ENCODE data around the gene EML6. TPM values are rescaled to one million over a fixed set of nuclear protein-coding genes. Genes with fewer than 3 reads are reported as not detected.
A peak's percentile ranks its signal among the peaks of the same experiment; 100 is the strongest.
"Not testable (repeated sequence)": the region's sequence is repeated elsewhere in the genome, so short reads cannot be mapped to it uniquely, and the experiment has no call there.

EML6 gene
- polyA plus RNA-seq, 1 of the 3 experiments (the other 2 are of a cell fraction) = 1.1 TPM

DNA sequence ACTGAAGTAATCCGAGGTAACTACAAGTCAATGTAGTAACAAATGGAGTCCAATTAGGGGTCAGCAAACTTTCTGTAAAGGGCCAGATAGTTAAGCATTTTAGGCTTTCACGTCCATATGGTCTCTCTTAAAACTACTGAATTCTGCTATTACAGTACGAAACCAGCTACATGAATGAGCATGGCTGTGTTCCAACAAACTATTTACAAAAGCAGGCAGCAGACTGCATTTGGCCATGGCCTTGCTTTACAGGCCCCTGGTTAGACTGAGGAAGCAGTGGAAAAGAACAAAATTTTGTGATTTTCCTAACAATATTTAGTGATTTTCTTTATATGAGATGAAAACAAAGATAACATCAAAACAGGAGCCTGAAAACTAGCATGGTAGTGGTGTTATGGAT, 262.8 kb downstream of the EML6 start:
- Histone ChIP-seq H3K79me2 (ENCODE audit: insufficient read depth) (peaks cover 100% of the 10 kb centered on the region), H3K9ac (no peak overlapping the region), H3K4me1 (ENCODE audit: control insufficient read depth in 1 of 2, insufficient read depth in 2 of 2, low read depth in 1 of 2, low read length in 1 of 2) (peaks cover 2 to 28% of the 10 kb centered on the region in 2 experiments; a peak in 3 of 4 replicates), H4K20me1 (ENCODE audit: insufficient read depth) (peaks cover 100% of the 10 kb centered on the region), H3K9me3 (no peaks in the 10 kb centered on the region), H3K27ac (ENCODE audit: low read depth in 2 of 2, low read length in 1 of 2) (peak overlapping the region in 1 of 2 experiments; percentile 6; a peak in 1 of 4 replicates), H3K27me3 (ENCODE audit: insufficient read depth) (no peaks in the 10 kb centered on the region), H3K9me2 (no peaks in the 10 kb centered on the region), H2AFZ (ENCODE audit: low read depth) (no peak overlapping the region), H3F3A (replicated peaks; ENCODE audit: insufficient read depth) (peaks cover 52% of the 10 kb centered on the region), H3K36me3 (replicated peaks in 1 of 2; ENCODE audit: control insufficient read depth in 1 of 2, insufficient read depth in 2 of 2, low read length in 1 of 2) (peaks cover 51 to 53% of the 10 kb centered on the region in 2 experiments), H3K4me3 (ENCODE audit: low read depth in 2 of 2, low read length in 1 of 2) (no peak overlapping the region), H3K4me2 (no peak overlapping the region)
- 83% methylated on average over 3 of the region's 3 CpGs for WGBS (ENCODE audit: low lambda C conversion rate)
- ChIA-PET CTCF (interaction anchor here (0.7 to 1.2 kb wide), 2 partner anchors 110 to 120 kb away, joined by 3 read pairs; no protein-coding TSS in a partner anchor), POLR2A (no interaction called here)
- TF ChIP-seq NFIC (IDR thresholded peaks at IDR 0.05; ENCODE audit: borderline replicate concordance) (0 out of 2 replicates have a peak, but pooled peaks have one; percentile 12), GABPA (IDR thresholded peaks at IDR 0.05; ENCODE audit: low read depth) (no peak)
- TF ChIP-seq, protein P1, sequence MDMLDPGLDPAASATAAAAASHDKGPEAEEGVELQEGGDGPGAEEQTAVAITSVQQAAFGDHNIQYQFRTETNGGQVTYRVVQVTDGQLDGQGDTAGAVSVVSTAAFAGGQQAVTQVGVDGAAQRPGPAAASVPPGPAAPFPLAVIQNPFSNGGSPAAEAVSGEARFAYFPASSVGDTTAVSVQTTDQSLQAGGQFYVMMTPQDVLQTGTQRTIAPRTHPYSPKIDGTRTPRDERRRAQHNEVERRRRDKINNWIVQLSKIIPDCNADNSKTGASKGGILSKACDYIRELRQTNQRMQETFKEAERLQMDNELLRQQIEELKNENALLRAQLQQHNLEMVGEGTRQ (IDR thresholded peaks at IDR 0.05; ENCODE audit: borderline replicate concordance, low read depth, low read length) = no peak
- DNase-seq = no peak

DNA sequence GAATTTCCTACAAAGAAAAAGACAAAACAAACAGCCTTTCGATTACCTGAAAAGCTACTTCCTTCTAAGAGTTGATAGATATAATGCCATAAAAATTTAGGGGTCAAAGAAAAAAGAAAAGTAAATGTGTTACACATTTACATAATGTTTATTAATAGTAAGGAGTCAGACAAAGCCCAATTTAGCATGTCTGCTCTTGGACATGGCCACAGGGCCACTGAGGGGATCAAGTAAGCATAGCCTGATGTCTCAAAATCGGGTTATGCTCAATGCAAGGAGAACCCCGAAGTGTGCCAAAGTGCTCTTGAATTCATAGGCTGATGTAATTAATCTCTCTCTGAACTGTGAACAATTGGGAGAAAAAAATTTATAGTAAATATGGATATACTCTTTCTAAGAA, 265.1 kb downstream of the EML6 start:
- Histone ChIP-seq H2AFZ (ENCODE audit: low read depth) (no peak overlapping the region), H3K36me3 (replicated peaks in 1 of 2; ENCODE audit: control insufficient read depth in 1 of 2, insufficient read depth in 2 of 2, low read length in 1 of 2) (peaks cover 37 to 40% of the 10 kb centered on the region in 2 experiments), H3K79me2 (ENCODE audit: insufficient read depth) (peaks cover 100% of the 10 kb centered on the region), H3K27me3 (ENCODE audit: insufficient read depth) (no peaks in the 10 kb centered on the region), H3K4me2 (no peak overlapping the region), H3K4me1 (ENCODE audit: control insufficient read depth in 1 of 2, insufficient read depth in 2 of 2, low read depth in 1 of 2, low read length in 1 of 2) (peaks cover 2 to 31% of the 10 kb centered on the region in 2 experiments; a peak in 3 of 4 replicates), H3K9ac (no peak overlapping the region), H3K9me2 (no peaks in the 10 kb centered on the region), H3K4me3 (ENCODE audit: low read depth in 2 of 2, low read length in 1 of 2) (no peak overlapping the region), H3K9me3 (no peaks in the 10 kb centered on the region), H3K27ac (ENCODE audit: low read depth in 2 of 2, low read length in 1 of 2) (no peak overlapping the region), H3F3A (replicated peaks; ENCODE audit: insufficient read depth) (peaks cover 46% of the 10 kb centered on the region), H4K20me1 (ENCODE audit: insufficient read depth) (peaks cover 100% of the 10 kb centered on the region)
- WGBS (ENCODE audit: low lambda C conversion rate) = 88% methylated on average over 3 of the region's 3 CpGs
- POLR2A ChIA-PET = no interaction called here
- CTCF ChIA-PET = no interaction called here
- peak; percentile 6; the same call in 1 of the 2 replicates for TF ChIP-seq POLR2AphosphoS5 (IDR thresholded peaks at IDR 0.05; ENCODE audit: low read depth, low read length)
- TF ChIP-seq YY1 (IDR thresholded peaks at IDR 0.05; ENCODE audit: low read depth) = no peak
- TF ChIP-seq, protein P2, sequence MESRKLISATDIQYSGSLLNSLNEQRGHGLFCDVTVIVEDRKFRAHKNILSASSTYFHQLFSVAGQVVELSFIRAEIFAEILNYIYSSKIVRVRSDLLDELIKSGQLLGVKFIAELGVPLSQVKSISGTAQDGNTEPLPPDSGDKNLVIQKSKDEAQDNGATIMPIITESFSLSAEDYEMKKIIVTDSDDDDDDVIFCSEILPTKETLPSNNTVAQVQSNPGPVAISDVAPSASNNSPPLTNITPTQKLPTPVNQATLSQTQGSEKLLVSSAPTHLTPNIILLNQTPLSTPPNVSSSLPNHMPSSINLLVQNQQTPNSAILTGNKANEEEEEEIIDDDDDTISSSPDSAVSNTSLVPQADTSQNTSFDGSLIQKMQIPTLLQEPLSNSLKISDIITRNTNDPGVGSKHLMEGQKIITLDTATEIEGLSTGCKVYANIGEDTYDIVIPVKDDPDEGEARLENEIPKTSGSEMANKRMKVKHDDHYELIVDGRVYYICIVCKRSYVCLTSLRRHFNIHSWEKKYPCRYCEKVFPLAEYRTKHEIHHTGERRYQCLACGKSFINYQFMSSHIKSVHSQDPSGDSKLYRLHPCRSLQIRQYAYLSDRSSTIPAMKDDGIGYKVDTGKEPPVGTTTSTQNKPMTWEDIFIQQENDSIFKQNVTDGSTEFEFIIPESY (IDR thresholded peaks at IDR 0.05; ENCODE audit: borderline replicate concordance, low read depth) = no peak
- DNase-seq = no peak

DNA sequence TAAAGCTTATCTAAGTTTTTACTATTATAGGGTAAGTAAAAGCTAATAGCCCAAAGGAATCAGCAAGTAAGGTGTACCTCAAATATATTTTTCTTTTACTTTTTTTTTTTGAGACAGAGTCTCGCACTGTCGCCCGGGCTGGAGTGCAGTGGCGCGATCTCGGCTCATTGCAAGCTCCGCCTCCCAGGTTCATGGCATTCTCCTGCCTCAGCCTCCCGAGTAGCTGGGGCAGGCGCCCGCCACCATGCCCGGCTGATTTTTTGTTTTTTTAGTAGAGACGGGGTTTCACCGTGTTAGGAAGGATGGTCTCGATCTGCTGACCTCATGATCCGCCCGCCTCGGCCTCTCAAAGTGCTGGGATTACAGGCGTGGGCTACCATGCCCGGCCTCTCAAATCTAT, 267.2 kb downstream of the EML6 start:
- POLR2A ChIA-PET, H3K9ac ChIP-seq: not testable (repeated sequence)
- peaks cover 100% of the 10 kb centered on the region for H4K20me1 ChIP-seq (ENCODE audit: insufficient read depth)

More for the DNA sequence above, 267.2 kb downstream of the EML6 start:
- DNase-seq; H3K4me2 ChIP-seq; H3K27ac ChIP-seq (ENCODE audit: low read depth in 2 of 2, low read length in 1 of 2); H2AFZ ChIP-seq (ENCODE audit: low read depth); H3K9me3 ChIP-seq; H3K27me3 ChIP-seq (ENCODE audit: insufficient read depth); H3K4me3 ChIP-seq (ENCODE audit: low read depth in 2 of 2, low read length in 1 of 2); CTCF ChIA-PET; H3K9me2 ChIP-seq: not testable (repeated sequence)
- Histone ChIP-seq H3K36me3 (replicated peaks in 1 of 2; ENCODE audit: control insufficient read depth in 1 of 2, insufficient read depth in 2 of 2, low read length in 1 of 2) (peaks cover 26 to 34% of the 10 kb centered on the region in 2 experiments), H3F3A (replicated peaks; ENCODE audit: insufficient read depth) (peaks cover 32% of the 10 kb centered on the region), H3K79me2 (ENCODE audit: insufficient read depth) (peaks cover 100% of the 10 kb centered on the region), H3K4me1 (ENCODE audit: control insufficient read depth in 1 of 2, insufficient read depth in 2 of 2, low read depth in 1 of 2, low read length in 1 of 2) (peaks cover 7 to 18% of the 10 kb centered on the region in 2 experiments; a peak in 3 of 4 replicates)
- WGBS (ENCODE audit: low lambda C conversion rate) = 95% methylated on average over 19 of the region's 19 CpGs

All from SK-N-SH (cell line).